Measurements from ENCODE around the gene CLEC4G. TPM values are rescaled to one million over a fixed set of nuclear protein-coding genes. Genes with fewer than 3 reads are reported as not detected.
"Not testable (repeated sequence)": the region's sequence is repeated elsewhere in the genome, so short reads cannot be mapped to it uniquely, and the experiment has no call there.

The CLEC4G gene, protein sequence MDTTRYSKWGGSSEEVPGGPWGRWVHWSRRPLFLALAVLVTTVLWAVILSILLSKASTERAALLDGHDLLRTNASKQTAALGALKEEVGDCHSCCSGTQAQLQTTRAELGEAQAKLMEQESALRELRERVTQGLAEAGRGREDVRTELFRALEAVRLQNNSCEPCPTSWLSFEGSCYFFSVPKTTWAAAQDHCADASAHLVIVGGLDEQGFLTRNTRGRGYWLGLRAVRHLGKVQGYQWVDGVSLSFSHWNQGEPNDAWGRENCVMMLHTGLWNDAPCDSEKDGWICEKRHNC
- not detected for total RNA-seq

DNA sequence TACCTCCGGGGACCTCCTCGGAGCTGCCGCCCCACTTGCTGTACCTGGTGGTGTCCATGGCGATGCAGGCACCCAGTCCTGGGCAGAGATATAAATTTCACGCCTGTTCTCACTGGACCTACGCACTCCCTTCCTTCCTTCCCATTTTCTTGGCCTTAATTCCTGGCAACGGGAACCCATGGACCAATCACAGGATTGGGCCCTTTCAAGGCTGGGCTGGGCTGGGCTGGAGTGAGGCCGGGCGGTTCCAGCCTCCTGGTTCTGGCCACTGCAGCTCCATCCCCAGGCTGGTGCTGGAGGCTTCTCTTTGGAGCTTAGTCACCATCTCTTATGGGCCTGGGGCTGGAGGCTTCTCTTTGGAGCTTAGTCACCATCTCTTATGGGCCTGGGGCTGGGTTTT lies at the start of gene CLEC4G:
CLEC4G (minus strand) TSS at position 66 of the 400 bp plus-strand sequence; CDS start at position 58, 8 bp downstream.
- DNase-seq, result no peak

DNA sequence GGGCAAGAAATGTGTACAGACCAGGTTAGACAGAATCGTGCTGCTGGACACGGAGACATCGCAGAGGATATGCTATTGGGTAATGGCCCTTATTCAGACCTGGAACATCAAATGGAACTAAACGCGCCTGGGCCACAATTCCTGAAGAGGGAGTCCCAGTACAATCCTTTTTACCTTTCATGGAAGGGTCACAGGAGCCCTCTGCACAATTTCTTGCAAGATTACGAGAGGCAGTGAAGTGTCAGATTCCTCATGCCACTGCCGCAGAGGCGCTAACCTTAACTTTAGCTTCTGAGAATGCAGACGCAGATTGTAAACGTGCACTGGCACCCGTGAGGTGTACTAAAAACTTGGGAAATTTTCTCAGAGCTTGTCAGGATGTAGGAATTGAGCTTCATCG lies 49.2 kb upstream of the CLEC4G start:
- no peak for DNase-seq

DNA sequence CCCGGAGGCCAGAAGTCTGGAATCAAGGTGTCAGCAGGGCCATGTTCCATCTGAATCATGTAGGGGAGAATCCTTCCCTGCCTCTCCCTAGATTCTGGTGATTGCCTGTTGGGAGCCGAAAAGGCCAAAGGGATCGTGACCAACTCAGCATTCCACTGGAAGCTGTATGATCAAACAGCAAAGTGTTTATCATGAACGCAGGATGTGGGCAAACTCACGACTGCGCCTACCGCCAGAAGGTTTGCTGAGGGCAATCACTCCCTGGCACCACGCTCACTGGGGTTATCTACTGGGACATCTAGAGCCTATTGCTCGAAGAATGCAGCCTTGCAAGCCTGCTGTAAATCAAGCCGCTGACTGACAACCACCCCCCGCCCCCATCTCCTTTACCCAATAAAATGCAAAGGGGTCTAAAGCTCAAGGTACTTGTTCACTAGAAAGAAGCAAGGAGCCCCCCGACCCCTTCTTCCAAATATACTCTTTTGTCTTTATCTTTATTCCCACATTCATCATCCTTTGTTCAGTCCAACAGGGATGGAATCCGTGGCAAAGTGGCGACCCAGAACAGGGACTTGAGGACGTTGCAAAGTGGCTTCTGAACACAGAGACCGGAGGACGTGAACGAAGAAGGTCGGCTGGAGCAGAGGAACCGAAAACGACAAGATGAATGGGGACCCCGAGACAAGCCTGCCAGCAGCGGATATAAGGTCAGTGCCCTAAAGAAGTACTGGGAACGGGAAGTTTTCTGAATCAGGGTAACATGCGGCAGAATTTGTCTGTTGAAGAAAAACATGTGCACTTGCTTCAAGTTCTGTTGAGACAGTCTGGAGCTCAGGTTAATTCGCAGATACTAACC lies 47.9 kb upstream of the CLEC4G start:
- no peak for DNase-seq

DNA sequence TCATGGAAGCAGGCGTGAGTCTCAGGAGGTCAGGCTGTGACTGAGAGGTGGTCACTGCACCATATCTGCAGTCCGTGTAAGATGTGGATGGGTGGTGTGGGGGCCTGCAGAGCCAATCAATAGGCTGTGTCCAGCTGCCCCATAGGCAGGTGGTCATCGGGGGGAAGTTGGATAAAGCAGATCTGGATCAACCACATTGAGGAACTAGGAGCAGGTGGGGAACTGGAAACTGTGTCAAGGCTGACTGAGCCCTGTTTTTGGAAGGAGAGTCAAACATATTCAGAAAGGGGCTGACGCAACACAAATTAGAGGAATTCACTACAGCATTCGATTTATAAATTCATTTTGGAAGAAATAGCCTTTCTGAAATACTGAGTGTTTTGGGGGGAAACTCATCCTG lies 46.2 kb upstream of the CLEC4G start:
- DNase-seq, result no peak

DNA sequence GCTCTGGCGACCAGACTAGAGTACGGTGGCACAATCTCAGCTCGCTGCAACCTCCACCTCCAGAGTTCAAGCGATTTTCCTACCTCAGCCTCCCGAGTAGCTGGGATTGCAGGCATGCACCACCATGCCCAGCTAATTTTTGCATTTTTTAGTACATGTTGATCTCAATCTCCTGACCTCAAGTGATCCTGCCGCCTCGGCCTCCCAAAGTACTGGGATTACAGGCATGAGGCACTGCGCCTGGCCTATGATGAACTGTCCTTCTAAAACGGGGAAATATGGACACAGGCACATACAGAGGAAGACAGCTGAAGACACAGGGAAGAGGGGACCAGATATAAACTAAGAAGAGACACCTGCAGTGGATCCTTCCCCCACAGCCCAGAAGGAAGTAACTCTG lies 43.9 kb upstream of the CLEC4G start:
- no peak for DNase-seq

DNA sequence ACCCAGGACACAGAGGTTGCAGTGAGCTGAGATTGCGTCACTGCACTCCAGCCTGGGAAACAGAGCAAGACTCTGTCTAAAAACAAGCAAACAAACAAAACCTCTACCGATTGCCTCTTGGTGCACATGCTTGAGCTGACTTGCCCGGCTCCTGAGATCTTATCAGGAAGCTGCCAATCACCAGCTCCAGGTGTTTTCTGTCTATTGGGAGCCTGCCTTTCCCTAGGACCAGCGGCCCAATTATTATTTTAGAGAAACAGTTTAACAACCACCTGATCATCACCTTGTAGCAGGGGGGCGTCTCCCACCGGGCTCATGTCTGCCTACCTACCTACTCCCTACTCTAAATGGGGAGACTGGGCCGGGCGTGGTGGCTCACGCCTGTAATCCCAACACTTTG lies 41.9 kb upstream of the CLEC4G start:
- DNase-seq, result no peak

DNA sequence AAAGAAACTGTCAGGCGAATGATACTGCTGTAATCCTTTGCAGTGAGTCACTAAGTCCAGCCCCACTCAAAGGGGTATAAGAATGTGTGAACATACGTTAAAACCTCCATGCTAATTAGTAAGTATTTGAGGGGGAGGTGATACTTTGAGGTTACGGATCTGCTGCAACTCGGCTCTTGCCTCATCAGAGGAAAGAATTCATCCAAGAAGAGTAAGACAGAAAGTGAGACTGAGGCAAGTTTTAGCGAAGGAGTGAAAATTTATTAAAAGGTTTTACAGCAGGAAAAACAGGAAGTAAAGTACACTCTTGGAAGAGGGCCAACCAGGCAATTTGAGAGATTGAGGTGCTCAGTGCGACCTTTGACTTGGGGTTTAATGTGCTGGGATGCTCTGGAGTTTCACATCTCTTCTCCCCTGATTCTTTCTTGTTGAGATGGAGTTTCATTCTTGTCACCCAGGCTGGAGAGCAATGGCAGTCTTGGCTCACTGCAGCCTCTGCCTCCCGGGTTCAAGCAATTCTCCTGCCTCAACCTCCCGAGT lies 40.9 kb upstream of the CLEC4G start:
- DNase-seq, result no peak

DNA sequence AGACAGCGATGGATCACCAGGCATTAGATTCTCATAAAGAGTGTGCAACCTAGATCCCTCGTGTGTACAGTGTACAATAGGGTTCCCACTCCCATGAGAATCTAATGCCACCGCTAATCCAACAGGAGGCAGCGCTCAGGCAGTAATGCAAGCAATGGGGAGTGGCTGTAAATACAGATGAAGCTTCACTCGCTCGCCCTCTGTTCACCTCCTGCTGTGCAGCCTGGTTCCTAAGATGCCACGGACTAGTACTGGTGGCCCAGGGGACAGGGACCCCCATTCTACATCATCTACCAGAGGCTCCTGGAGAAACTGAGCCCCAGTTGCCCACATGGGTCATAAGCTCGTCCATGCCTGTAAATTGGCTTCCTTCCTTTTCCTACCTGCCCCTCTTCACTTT lies 39.2 kb upstream of the CLEC4G start:
- no peak for DNase-seq

DNA sequence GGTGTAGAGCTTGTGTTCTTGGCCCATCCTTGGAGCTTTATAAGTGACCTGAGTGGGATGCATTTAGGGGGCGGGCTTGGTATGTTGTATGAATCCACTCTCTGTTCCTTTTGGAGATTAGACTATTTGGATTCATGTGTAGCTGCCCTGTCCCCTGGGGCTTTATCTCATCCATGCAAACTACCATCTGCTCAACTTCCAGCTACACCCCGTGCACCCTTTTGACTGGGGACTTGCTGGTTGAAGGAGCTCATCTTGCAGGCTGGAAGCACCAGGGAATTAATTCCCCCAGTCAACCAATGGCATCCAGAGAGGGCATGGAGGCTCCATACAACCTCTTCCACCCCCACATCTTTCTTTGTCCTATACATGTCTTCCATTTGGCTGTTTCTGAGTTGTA lies 37.3 kb upstream of the CLEC4G start:
- DNase-seq, result no peak

DNA sequence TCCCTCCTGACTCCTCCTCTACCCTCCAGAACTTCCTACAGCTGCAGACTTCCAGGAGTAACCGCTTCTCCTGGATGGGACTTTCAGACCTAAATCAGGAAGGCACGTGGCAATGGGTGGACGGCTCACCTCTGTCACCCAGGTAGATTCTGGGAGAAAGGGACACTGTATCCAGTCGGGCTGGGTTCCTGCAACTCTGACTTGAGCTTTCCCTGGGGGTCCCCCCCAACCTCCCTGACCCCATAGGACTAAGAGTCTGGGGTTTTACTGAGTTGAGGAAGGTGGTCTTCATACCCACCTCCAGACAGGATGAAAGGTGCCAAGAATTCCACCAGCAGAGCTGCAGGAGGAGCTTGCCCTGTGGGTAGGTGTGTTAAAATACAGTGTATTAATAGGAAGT lies 35.6 kb upstream of the CLEC4G start:
- no peak for DNase-seq

DNA sequence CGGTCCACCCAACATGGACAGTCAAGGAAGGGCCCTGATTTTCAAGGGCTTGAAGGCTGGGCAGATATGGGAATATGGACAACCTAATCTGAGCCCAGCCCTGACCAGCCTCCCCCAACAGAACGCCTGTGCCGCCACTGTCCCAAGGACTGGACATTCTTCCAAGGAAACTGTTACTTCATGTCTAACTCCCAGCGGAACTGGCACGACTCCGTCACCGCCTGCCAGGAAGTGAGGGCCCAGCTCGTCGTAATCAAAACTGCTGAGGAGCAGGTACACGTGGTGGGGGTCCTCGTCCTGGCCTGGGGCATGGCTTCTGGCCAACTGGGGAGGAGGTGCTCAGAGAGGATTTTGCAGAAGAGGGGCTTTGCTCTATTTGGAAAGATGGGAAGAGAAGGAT lies 34.6 kb upstream of the CLEC4G start:
- DNase-seq, result no peak

DNA sequence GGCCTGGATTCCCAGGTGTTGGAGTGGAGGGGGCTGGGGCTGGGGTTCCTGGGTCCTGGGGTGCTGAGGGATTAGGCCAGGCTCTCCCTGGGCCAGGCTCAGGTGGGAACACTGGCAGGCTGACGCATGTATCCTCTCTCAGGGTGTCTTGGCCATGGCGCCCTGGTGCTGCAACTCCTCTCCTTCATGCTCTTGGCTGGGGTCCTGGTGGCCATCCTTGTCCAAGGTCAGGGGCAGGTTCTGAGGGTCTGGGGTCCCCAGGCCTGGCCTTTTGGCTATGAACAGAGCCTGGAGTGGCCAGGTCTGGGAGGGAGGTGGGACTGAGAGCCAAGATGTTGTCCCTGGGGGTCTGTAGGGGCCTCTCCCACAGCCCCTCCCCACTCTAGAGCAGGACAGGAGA lies 33.1 kb upstream of the CLEC4G start:
- DNase-seq, result not testable (repeated sequence)

DNA sequence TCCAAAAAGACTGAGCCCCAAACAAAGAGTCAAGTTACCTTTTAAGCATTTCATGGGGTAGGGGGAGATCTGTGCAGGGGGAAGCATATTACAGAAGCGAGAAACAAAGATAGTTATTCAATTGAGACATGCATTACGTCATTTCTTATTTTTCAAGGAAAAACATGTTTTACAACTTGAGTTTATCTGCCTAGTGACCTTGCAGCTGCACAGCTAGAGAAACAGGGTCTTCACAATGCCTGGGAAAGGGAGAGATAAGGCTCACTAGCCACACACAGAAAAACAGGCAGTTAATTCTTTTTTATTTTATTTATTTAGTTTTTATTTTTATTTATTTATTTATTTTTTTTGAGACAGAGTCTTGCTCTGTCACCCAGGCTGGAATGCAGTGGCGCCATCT lies 32.2 kb upstream of the CLEC4G start:
- not testable (repeated sequence) for DNase-seq

DNA sequence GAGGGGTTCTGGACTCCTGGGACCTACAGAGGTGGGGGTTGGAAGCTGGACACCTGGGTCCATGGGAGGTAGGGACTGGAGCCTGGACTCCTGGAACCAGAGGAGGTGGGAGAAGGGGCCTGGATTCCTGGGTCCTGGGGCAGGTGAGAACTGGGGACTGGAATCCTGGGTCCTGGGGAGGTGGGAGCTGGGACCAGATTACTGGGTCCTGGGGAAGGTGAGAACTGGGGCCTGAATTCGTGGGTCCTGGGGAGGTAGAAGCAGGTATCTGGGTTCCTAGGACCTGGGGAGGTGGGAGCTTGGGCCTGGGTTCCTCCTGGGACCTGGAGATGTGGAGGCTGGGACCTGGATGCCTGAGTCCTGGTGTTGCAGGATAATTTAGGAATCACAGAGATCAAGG lies 31.8 kb upstream of the CLEC4G start:
- no peak for DNase-seq

DNA sequence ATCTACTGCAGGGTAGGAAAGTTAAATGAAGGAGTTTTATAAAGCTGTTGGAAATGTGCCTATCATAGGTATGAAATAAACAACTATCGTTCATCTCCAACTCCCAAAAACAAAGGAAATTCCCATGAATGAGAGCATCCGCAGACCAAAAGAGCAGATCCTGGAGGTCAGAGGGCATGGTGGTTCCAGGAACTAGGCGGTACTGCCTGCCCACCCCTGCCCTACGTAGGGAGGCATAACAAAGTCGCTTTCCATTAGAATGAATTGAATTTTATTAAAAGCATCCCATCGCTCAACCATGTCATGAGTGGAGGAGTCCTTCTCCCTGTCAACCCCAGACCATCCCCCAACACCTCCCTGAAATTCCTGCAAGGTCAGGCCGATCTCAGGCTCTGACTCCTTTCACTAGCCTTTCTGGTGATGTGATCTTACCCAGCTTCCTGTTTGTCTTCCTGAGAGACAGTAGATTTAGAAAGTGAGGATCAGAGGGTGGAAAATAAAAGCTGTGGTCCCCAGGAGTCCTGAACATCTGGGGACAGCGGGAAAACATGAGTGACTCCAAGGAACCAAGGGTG lies 30.9 kb upstream of the CLEC4G start, which contains the start of gene CLEC4M:
CLEC4M (plus strand) TSS at position 525 of the 575 bp plus-strand sequence; CDS start at position 549, 24 bp downstream.
- no peak for DNase-seq

DNA sequence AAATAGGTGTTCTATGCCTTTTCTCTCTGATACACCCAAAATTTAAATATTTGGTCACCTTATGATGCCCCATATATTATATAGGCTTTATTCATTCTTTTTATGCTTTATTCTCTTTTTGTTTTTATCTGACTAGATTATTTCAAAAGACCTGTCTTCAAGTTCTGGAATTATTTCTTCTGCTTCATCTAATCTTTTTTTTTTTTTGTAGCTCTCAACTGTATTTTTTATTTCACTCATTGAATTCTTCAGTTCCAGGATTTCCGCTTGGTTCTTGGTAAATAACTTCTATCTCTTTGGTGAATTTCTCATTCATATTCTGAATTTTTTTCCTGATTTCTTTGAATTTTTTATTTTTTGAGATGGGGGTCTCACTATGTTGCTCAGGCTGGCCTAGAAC lies 27.2 kb upstream of the CLEC4G start:
- no peak for DNase-seq

DNA sequence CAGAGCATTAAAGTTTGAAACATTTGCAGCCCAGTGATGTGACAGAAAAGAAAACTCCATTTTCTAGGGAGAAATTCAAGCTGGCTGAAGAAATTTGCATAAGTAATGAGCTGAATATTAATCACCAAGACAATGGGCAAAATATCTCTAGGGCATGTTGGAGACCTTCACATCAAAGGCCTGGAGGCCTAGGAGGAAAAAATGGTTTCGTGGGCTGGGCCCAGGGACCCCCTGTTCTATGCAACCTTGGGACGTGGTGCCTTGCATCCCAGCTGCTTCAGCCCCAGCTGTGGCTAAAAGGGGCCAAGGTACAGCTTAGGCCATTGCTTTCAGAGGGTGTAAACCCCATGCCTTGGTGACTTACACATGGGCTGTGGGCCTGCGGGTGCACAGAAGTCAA lies 25.4 kb upstream of the CLEC4G start:
- DNase-seq, result no peak

DNA sequence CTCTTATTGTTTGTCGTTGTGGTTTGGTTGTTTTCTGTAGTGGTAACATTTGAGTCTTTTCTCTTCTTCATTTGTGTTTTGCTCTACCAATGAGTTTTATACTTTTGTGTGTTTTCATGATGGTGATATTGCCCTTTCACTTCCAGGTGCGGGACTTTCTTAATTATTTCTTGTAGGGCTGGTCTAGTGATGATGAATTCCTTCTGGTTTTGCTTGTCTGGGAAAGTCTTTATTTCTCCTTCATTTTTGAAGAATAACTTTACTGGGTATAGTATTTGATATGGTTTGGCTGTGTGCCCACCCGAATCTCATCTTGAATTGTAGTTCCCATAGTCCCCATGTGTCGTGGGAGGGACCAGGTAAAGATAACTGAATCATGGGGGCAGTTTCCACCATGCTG lies 24.3 kb upstream of the CLEC4G start:
- DNase-seq, result no peak

DNA sequence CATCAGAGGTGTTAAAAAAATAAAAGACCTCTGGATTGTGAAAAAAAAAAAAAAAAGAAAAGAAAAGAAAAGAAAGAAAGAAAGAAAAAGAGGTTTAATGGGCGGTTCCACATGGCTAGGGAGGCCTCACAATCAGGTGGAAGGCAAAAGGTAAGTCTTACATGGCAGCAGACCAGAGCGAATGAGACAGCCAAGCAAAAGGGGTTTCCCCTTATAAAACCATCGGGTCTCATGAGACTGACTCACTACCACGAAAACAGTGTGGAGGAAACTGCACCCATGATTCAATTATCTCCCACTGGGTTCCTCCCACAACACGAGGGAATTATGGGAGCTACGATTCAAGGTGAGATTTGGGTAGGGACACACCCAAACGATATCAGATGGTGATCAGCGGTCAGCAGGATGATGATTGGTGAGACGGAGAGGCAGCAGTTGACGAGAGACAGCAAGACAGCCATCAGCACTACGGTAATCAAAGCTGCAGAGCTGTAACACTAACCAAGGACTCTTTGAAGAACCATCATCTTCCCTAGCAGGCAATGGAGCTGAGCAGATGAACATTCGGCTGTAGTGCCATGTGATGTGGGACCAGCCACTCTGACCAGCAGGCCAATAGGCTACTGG lies 19.4 kb upstream of the CLEC4G start:
- no peak for DNase-seq

DNA sequence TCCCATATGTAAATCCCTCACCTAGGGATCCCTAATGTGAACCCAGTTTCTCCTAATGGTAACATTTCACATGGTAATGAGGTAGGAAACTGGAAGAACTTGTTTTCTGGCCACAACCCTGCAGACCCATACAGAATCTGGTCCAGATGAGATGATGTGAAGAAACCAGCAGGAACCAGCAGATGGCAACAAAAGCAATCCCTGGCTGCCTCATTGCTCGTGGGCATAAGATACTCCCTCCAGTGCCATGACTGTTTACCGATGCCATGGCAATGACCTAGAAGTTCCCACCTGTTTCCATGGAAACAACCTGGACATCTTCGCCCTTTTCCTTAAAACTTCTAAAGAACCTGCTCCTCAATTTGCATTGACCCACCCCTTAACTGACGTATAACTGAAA lies 16.8 kb upstream of the CLEC4G start:
- DNase-seq, result no peak

DNA sequence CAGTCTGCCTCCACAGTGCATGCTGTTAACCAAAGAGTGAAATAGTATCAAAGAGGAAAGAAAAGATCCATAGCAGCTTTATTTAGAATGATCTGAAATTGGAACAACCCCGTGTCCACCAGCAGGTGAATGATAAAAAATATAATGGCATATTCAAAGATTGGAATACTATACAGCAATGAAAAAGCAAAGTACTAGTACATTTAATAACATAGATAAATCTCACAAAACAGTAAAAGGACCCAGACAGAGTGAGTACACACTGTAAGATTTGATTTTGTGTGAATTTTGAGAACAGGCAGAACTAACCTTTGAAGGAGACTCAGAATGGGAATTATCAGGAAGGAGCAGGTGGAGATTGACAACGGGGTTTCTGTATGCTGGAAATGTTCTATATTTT lies 16.3 kb upstream of the CLEC4G start:
- no peak for DNase-seq

DNA sequence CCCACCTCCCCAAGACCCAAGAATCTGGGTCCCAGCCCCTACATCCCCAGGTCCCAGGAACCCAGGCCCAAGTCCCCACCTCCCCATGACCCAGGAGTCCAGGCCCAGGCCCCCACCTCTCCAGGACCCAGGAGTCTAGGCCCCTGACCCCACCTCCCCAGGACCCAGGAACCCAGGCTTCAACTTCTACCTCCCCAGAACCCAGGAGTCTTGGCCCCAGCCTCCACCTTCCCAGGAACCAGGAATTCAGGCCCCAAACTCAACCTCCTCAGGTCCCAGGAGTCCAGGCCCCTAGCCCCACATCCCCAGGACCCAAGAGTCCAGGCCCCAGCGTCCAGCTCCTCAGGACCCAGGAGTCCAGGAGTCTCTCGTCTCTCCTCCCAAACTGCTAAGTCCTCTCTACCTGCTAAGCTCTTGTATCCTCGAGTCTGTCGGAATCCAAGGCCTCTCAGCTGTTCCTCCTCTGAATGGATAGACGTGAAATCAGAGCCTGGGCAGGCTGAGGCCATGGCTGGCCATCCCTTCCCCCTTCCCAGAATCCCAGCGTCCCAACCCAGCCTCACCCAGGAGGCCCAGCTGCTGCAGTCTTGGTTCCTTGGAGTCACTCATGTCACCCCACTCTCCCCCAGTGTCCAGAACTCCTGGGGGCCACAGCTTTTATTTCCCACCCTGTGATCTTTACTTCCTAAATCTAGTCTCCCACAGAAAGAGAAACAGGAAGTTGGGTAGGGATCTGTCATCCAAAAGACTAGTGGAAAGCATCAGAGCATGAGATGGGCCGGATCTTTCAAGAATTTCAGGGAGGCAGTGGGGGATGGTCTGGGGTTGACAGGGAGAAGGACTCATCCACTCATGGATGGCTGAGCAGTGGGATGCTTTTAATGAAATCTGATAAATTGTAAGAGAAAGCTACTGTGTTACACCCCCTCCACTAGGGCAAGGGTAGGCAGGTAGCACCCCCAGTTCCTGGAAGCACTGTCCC lies 15.3 kb upstream of the CLEC4G start, which contains the start of gene CD209:
CD209 (minus strand) TSS at position 632 of the 982 bp plus-strand sequence; CDS start at position 609, 23 bp downstream.
- no peak for DNase-seq
